ENCODE results near the gene DAB2. TPM values are rescaled to one million over a fixed set of nuclear protein-coding genes. Genes with fewer than 3 reads are reported as not detected.
"Not testable (repeated sequence)": the region's sequence is repeated elsewhere in the genome, so short reads cannot be mapped to it uniquely, and the experiment has no call there.

The DAB2 gene
- total RNA-seq, 1 experiment from 2014 or later, result 0.59 TPM

GRCh38 chr5:39353717-39354399 is 70.9 kb downstream of the DAB2 start:
- DNase-seq (ENCODE audit: extremely low read depth, low read depth), result no peak

GRCh38 chr5:39352951-39353350 is 71.8 kb downstream of the DAB2 start:
- no peak for DNase-seq (ENCODE audit: extremely low read depth, low read depth)

- no peak for DNase-seq (ENCODE audit: extremely low read depth, low read depth)
Measured at GRCh38 chr5:39352170-39352569, 72.6 kb downstream of the DAB2 start.

- DNase-seq (ENCODE audit: extremely low read depth, low read depth), result no peak
Measured at GRCh38 chr5:39349484-39349883, 75.3 kb downstream of the DAB2 start.

GRCh38 chr5:39342460-39342859 is 82.3 kb downstream of the DAB2 start:
- no peak for DNase-seq (ENCODE audit: extremely low read depth, low read depth)

- DNase-seq (ENCODE audit: extremely low read depth, low read depth), result no peak
Measured at GRCh38 chr5:39341896-39342295, 82.9 kb downstream of the DAB2 start.

GRCh38 chr5:39340506-39340905 is 84.3 kb downstream of the DAB2 start:
- DNase-seq (ENCODE audit: extremely low read depth, low read depth), result no peak

- DNase-seq (ENCODE audit: extremely low read depth, low read depth), result no peak
Measured at GRCh38 chr5:39337252-39337915, 87.4 kb downstream of the DAB2 start.

- not testable (repeated sequence) for DNase-seq (ENCODE audit: extremely low read depth, low read depth)
Measured at GRCh38 chr5:39334296-39334695, 90.5 kb downstream of the DAB2 start.

- DNase-seq (ENCODE audit: extremely low read depth, low read depth), result no peak
Measured at GRCh38 chr5:39333104-39333503, 91.7 kb downstream of the DAB2 start.

GRCh38 chr5:39331861-39332381 is 92.9 kb downstream of the DAB2 start:
- DNase-seq (ENCODE audit: extremely low read depth, low read depth), result no peak

GRCh38 chr5:39328731-39329130 is 96.0 kb downstream of the DAB2 start:
- DNase-seq (ENCODE audit: extremely low read depth, low read depth), result no peak

GRCh38 chr5:39323542-39323941 is 101.2 kb downstream of the DAB2 start:
- DNase-seq (ENCODE audit: extremely low read depth, low read depth), result no peak

Other genes starting within 250 kb of the DAB2 start
- gene FYB1, start 205.4 kb downstream of the DAB2 start, total RNA-seq (2014; rRNA removed; shearing (Covaris generic)), result 0.02 TPM in 1 of 2 replicates, not detected in the other
- not detected in 2 replicates for gene C9, start 60.5 kb downstream of the DAB2 start, total RNA-seq (2014; rRNA removed; shearing (Covaris generic))